Endothelial cell of umbilical vein (primary cell): ENCODE data around the gene TNPO2. TPM values are rescaled to one million over a fixed set of nuclear protein-coding genes. Genes with fewer than 3 reads are reported as not detected.

ENCODE experiments used
- BruUV-seq: library from RNA; stranded (reverse); fragments of 400-500 nt; replicated peaks from 2 replicates; lab custom pipeline; 2021; lab: Mats Ljungman, UMichigan
- CTCF ChIA-PET: fragments of 300-600, 350-600 bp; sonication (Branson Sonifier 250); formaldehyde crosslinking; loops from one replicate; lab custom pipeline; 2021; ENCODE audit warnings: antibody characterized with exemption, inconsistent platforms; lab: Charles Lee
- POLR2A ChIA-PET: fragments of 300-600, 350-600 bp; sonication (Branson Sonifier 250); formaldehyde crosslinking; loops from one replicate; lab custom pipeline; 2021; ENCODE audit warnings: antibody characterized with exemption, inconsistent platforms; lab: Charles Lee
- DNase-seq: peaks from one replicate; pipeline ENCODE4 v3.0.0-alpha.2; 2011; ENCODE audit warnings: low read depth, low spot score
- FAIRE-seq: peaks from 2 replicates; lab custom pipeline; 2011; peaks lifted over from hg19 to GRCh38; lab: Jason Lieb, UNC
- H2AFZ ChIP-seq: 2 replicates; pipeline ENCODE4 v1.6.0; 2012; ENCODE audit warnings: low read depth, low read length, control low read depth, inconsistent platforms
- H3K27ac ChIP-seq: 2 replicates; pipeline ENCODE4 v1.5.1; 2011; ENCODE audit warnings: low read depth, mild to moderate bottlenecking, control low read depth, low read length, moderate library complexity; ENCODE audit not compliant: insufficient read depth
- H3K27me3 ChIP-seq, 2 experiments: 2 replicates each; pipeline versions ENCODE4 v1.6.0 to v1.6.1; 2011; ENCODE audit warnings: low read length in 2 of 2, mixed read lengths in 1 of 2; ENCODE audit not compliant: control insufficient read depth in 2 of 2, insufficient read depth in 2 of 2
- H3K36me3 ChIP-seq, 2 experiments: 2 replicates in 1 of 2; 3 replicates in 1 of 2; pipeline ENCODE4 v1.5.1; 2011; ENCODE audit warnings: low read length in 2 of 2, mild to moderate bottlenecking in 1 of 2, moderate library complexity in 1 of 2; ENCODE audit not compliant: control insufficient read depth in 2 of 2, insufficient read depth in 2 of 2; ENCODE audit errors: extremely low read depth in 1 of 2
- H3K4me1 ChIP-seq: 3 replicates; pipeline ENCODE4 v1.5.1; 2011; ENCODE audit warnings: mild to moderate bottlenecking, low read length; ENCODE audit not compliant: control insufficient read depth, insufficient read depth; ENCODE audit errors: extremely low read depth
- H3K4me2 ChIP-seq: 2 replicates; pipeline ENCODE4 v1.6.1; 2011; ENCODE audit warnings: low read length, control low read depth, mixed read lengths; ENCODE audit not compliant: insufficient read depth
- H3K4me3 ChIP-seq, 3 experiments: fragments of 200-600 bp in 1 of 3; sonication (generic), shearing (Covaris generic) in 1 of 3; replicated peaks in 1 of 3; 2 replicates each; pipeline ENCODE4 v1.5.1; 2011 to 2016; ENCODE audit warnings: control low read depth in 3 of 3, low read length in 3 of 3, mild to moderate bottlenecking in 2 of 3, inconsistent platforms in 1 of 3, low read depth in 1 of 3, moderate library complexity in 1 of 3; ENCODE audit not compliant: insufficient read depth in 1 of 3
- H3K79me2 ChIP-seq: 2 replicates; pipeline ENCODE4 v1.6.0; 2012; ENCODE audit warnings: low read length, inconsistent platforms; ENCODE audit not compliant: control insufficient read depth, insufficient read depth
- H3K9ac ChIP-seq: replicated peaks from 2 replicates; pipeline ENCODE3; 2011; ENCODE audit warnings: low read length, control low read depth; ENCODE audit not compliant: insufficient read depth; ENCODE audit errors: extremely low read depth
- H3K9me1 ChIP-seq: replicated peaks from 3 replicates; pipeline ENCODE4 v1.6.0; 2011; ENCODE audit warnings: mild to moderate bottlenecking, low read length; ENCODE audit not compliant: control insufficient read depth, insufficient read depth; ENCODE audit errors: extremely low read depth
- H3K9me3 ChIP-seq: replicated peaks from 2 replicates; pipeline ENCODE4 v1.5.1; 2012; ENCODE audit warnings: low read length, inconsistent platforms; ENCODE audit not compliant: control insufficient read depth, insufficient read depth
- H4K20me1 ChIP-seq: replicated peaks from 2 replicates; pipeline ENCODE3; 2011; ENCODE audit warnings: mild to moderate bottlenecking, low read length; ENCODE audit not compliant: control insufficient read depth, insufficient read depth; ENCODE audit errors: extremely low read depth
- CTCF ChIP-seq, 2 donors: IDR thresholded peaks; 1 replicate in 1 of 2; 2 replicates in 1 of 2; pipeline ENCODE4 v1.5.1; 2011; ENCODE audit warnings: low read length in 2 of 2, mild to moderate bottlenecking in 2 of 2, moderate library complexity in 2 of 2, control low read depth in 1 of 2, inconsistent platforms in 1 of 2, low read depth in 1 of 2; ENCODE audit not compliant: insufficient read depth in 1 of 2; ENCODE audit errors: extremely low read depth in 1 of 2
- EZH2 ChIP-seq: IDR thresholded peaks from 2 replicates; pipeline ENCODE4 v1.6.1; 2012; ENCODE audit warnings: borderline replicate concordance, low read depth, mild to moderate bottlenecking, moderate library complexity, low read length, inconsistent platforms; ENCODE audit not compliant: severe bottlenecking
- FOS ChIP-seq: IDR thresholded peaks from 2 replicates; pipeline ENCODE4 v1.6.1; 2011; ENCODE audit warnings: mild to moderate bottlenecking, low read length, moderate library complexity, borderline replicate concordance; ENCODE audit not compliant: insufficient read depth
- GATA2 ChIP-seq: IDR thresholded peaks from 2 replicates; pipeline ENCODE4 v1.7.0; 2011; ENCODE audit warnings: low read depth, mild to moderate bottlenecking, moderate library complexity, mixed read lengths, low read length; ENCODE audit not compliant: insufficient read length, insufficient read depth
- JUN ChIP-seq: IDR thresholded peaks from 2 replicates; pipeline ENCODE4 v1.6.1; 2011; ENCODE audit warnings: borderline replicate concordance, low read depth; ENCODE audit not compliant: insufficient read length, insufficient read depth
- MAX ChIP-seq: IDR thresholded peaks from 2 replicates; pipeline ENCODE4 v1.6.1; 2011; ENCODE audit not compliant: insufficient read depth, insufficient read length
- MYC ChIP-seq: IDR thresholded peaks from one replicate; pipeline ENCODE4 v1.6.1; 2011; ENCODE audit warnings: mild to moderate bottlenecking, low read depth, low read length
- POLR2A ChIP-seq: IDR thresholded peaks from 2 replicates; pipeline ENCODE4 v1.6.1; 2012; ENCODE audit warnings: low read depth, mild to moderate bottlenecking, control low read depth, low read length
- POLR2AphosphoS5 ChIP-seq: IDR thresholded peaks from 2 replicates; pipeline ENCODE4 v1.6.1; 2012; ENCODE audit warnings: low read depth, mild to moderate bottlenecking, control low read depth, low read length, moderate library complexity; ENCODE audit not compliant: insufficient read depth
- dilution Hi-C: fragments of 300-500 bp; cut with MboI; formaldehyde crosslinking; loops from one replicate; pipeline ENCODE4 v1.15.0; 2019; ENCODE audit warnings: low sequenced_read_pairs; ENCODE audit not compliant: extremely low pct_ligation_motif_present
- intact Hi-C: fragments of 100-400 bp; cut with micrococcal nuclease; formaldehyde crosslinking; loops from one replicate; pipeline ENCODE4 v1.10.0; 2022
- polyA plus RNA-seq, 4 experiments: library from polyadenylated mRNA; depleted of rRNA in 3 of 4; stranded (reverse) in 3 of 4; unstranded in 1 of 4; fragments of >200 nt; gene quantifications; 2 replicates each; pipeline versions ENCODE4 v1.2.1 to v1.2.3, GENCODE V29; 2011 to 2012; ENCODE audit warnings: missing spikeins in 1 of 4
- total RNA-seq: library from RNA; stranded (reverse); gene quantifications from 2 replicates; pipeline ENCODE4 v1.2.3, GENCODE V29; 2021

Gene TNPO2
- total and polyA plus RNA-seq, 2 donors (not counting 3 experiments of a cell fraction or from before 2014, with no cell fraction given): 94.5 to 98.8 TPM

- no peaks in the 10 kb centered on the region for H4K20me1 ChIP-seq
- H3K27ac ChIP-seq: peak within 1 kb of the TSS; percentile 38
- H3K9ac ChIP-seq: peak within 1 kb of the TSS; percentile 77
- peak within 1 kb of the TSS; percentile 70 for H3K4me2 ChIP-seq
- POLR2A ChIA-PET: interaction anchor here (1.2 kb wide), 1 partner anchor 14 kb away, joined by 4 read pairs; no protein-coding TSS in a partner anchor
- intact Hi-C loops (loop anchor here (2.0 to 5.0 kb wide), 3 partner anchors 26 to 744 kb away; partner anchors contain the start of gene ZNF136), dilution Hi-C loops (no loop called here)
- H3K9me1 ChIP-seq: no peaks in the 10 kb centered on the region
- TF ChIP-seq POLR2AphosphoS5: no peak
- no peak for TF ChIP-seq EZH2
- TF ChIP-seq POLR2A: peak; percentile 49
- peaks cover 20% of the 10 kb centered on the region for H3K4me1 ChIP-seq
- CTCF ChIA-PET: interaction anchor here (0.6 to 2.1 kb wide), 8 partner anchors 11 to 743 kb away, joined by 3 to 7 read pairs (median 4); no protein-coding TSS in a partner anchor
- peaks cover 0 to 3% of the 10 kb centered on the region in 2 experiments for H3K36me3 ChIP-seq
- peak within 1 kb of the TSS; percentile 90 for H2AFZ ChIP-seq
- peak; percentile 82 for DNase-seq
- peak within 1 kb of the TSS; percentile 60 to 73 (median 67) for H3K4me3 ChIP-seq
- no peaks in the 10 kb centered on the region for H3K9me3 ChIP-seq
- BruUV-seq: no TSS peak
- H3K27me3 ChIP-seq: no peaks in the 10 kb centered on the region
- FAIRE-seq: peak; percentile 70
- peaks cover 16% of the 10 kb centered on the region for H3K79me2 ChIP-seq
Measured at GRCh38 chr19:12666265-12667048, 57.3 kb downstream of the TNPO2 start, which contains the start of the genes MAN2B1 and WDR83. TSS of gene MAN2B1 (minus strand) at chr19:12666742. CDS start at chr19:12666701, 41 bp downstream. TSS of gene WDR83 (plus strand) at chr19:12666807. CDS start at chr19:12669791, 2,984 bp downstream.

GRCh38 chr19:12665671-12666264, 58.0 kb downstream of the TNPO2 start:
- Histone ChIP-seq H3K9me3 (no peaks in the 10 kb centered on the region), H3K4me3 (peak overlapping the region; percentile 60 to 73 (median 67)), H3K27ac (no peak overlapping the region), H3K4me1 (peaks cover 20% of the 10 kb centered on the region), H4K20me1 (no peaks in the 10 kb centered on the region), H2AFZ (peak overlapping the region; percentile 90), H3K36me3 (peaks cover 0 to 3% of the 10 kb centered on the region in 2 experiments), H3K27me3 (no peaks in the 10 kb centered on the region), H3K9me1 (no peaks in the 10 kb centered on the region), H3K79me2 (peaks cover 16% of the 10 kb centered on the region), H3K9ac (peak overlapping the region; percentile 77), H3K4me2 (peak overlapping the region; percentile 70)
- dilution Hi-C loops (no loop called here), intact Hi-C loops (loop anchor here (2.0 to 5.0 kb wide), 3 partner anchors 25 to 743 kb away; partner anchors contain the start of gene ZNF136)
- CTCF ChIA-PET: interaction anchor here (0.6 to 2.1 kb wide), 8 partner anchors 11 to 742 kb away, joined by 3 to 7 read pairs (median 4); no protein-coding TSS in a partner anchor
- POLR2A ChIA-PET: interaction anchor here (1.2 kb wide), 1 partner anchor 15 kb away, joined by 4 read pairs; no protein-coding TSS in a partner anchor
- BruUV-seq: no TSS peak
- FAIRE-seq (no peak), DNase-seq (no peak)
- no peak for TF ChIP-seq POLR2A
- no peak for TF ChIP-seq FOS
- no peak for TF ChIP-seq POLR2AphosphoS5
- no peak for TF ChIP-seq CTCF (IDR thresholded peaks at IDR 0.05; ENCODE audit: extremely low read depth in 1 of 2, insufficient read depth in 1 of 2, low read depth in 1 of 2, low read length in 2 of 2)
- no peak for TF ChIP-seq GATA2
- no peak for TF ChIP-seq MAX
- TF ChIP-seq EZH2: no peak
- TF ChIP-seq MYC: no peak
- no peak for TF ChIP-seq JUN
